ENCODE results near the gene NSMCE1.

Gene NSMCE1

GRCh38 chr16:27243725-27244362 is 24.7 kb downstream of the NSMCE1 start:
- DNase-seq (ENCODE audit: low read depth) = no peak

- no peak for DNase-seq (ENCODE audit: low read depth)
Observed at GRCh38 chr16:27242868-27243590, 25.5 kb downstream of the NSMCE1 start.

DNA sequence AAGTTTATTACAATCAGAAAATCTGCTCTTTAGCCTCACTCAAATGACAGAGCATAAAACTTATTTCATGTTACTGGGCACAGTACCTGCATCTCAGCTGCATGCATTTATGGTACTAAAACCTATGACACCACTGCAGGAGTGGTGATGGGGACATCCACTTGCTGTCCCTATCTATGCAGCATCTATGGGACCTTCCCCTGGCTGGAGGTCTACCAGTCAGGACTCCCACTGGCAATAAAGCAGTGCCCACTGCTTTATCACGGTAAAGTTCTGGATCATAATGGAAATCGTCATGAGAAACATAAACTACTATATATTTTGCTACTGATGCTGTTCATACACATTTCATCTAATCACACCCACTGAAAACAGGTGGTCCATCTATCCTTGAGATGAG is 26.2 kb downstream of the NSMCE1 start:
- DNase-seq (ENCODE audit: low read depth) = no peak

DNA sequence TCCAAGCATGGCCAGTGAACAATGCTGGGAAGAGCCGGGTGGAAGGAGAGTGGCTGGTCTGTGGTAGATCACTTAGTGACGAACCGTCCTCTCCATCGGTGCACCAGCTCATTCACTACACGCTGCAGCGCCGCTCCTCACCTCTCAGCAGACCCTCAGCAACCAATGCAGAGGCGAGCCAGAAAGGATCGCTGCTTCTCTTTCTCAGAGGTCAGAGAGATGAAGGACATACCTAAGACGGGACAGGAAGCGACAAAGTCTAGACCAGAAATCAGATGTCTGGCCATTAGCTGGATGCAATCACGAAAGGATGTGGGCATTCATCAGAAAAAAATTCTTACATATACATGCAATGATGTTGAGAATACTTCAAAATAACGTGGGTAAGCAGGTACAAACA is 26.9 kb downstream of the NSMCE1 start:
- DNase-seq (ENCODE audit: low read depth) = no peak

GRCh38 chr16:27240948-27241531 is 27.5 kb downstream of the NSMCE1 start:
- DNase-seq (ENCODE audit: low read depth) = no peak

DNA sequence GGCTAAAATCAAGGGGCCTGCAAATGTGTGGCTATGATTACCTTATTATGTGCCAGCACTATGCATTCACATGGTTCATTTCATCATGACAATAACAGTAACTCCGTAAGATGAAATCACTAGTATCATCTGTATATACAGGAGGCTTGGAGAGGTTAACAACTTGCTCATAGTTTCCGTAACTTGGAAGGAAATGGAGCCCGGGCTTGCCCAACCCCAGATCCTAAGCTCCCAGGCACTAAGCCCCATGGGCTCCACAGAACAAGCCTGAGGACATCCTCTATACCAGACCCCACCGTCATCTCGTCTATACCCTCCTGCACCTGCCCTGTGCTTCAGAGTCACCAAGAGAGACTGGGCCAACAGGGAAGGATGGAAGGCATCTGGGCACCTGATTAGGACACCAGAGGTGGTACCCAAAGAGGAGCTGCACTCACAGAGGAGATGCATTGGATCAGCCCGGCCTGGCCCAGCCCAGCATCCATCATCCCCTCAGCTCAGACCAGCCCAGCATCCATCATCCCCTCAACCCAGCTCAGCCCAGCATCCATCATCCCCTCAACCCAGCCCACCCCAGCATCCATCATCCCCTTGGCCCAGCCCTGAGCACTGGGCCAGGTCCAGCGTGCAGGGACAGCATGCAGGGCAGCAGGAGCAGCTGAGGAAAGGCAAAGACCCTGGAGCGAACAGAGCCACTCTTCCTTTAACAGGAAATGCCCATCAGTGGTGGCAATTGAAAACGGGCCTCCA is 28.5 kb downstream of the NSMCE1 start:
- no peak for DNase-seq (ENCODE audit: low read depth)

GRCh38 chr16:27239026-27239425 is 29.5 kb downstream of the NSMCE1 start:
- no peak for DNase-seq (ENCODE audit: low read depth)

GRCh38 chr16:27238591-27238990 is 30.0 kb downstream of the NSMCE1 start:
- no peak for DNase-seq (ENCODE audit: low read depth)

- peak; percentile 30 for DNase-seq (ENCODE audit: low read depth)
Observed at GRCh38 chr16:27238016-27238587, 30.5 kb downstream of the NSMCE1 start.

DNA sequence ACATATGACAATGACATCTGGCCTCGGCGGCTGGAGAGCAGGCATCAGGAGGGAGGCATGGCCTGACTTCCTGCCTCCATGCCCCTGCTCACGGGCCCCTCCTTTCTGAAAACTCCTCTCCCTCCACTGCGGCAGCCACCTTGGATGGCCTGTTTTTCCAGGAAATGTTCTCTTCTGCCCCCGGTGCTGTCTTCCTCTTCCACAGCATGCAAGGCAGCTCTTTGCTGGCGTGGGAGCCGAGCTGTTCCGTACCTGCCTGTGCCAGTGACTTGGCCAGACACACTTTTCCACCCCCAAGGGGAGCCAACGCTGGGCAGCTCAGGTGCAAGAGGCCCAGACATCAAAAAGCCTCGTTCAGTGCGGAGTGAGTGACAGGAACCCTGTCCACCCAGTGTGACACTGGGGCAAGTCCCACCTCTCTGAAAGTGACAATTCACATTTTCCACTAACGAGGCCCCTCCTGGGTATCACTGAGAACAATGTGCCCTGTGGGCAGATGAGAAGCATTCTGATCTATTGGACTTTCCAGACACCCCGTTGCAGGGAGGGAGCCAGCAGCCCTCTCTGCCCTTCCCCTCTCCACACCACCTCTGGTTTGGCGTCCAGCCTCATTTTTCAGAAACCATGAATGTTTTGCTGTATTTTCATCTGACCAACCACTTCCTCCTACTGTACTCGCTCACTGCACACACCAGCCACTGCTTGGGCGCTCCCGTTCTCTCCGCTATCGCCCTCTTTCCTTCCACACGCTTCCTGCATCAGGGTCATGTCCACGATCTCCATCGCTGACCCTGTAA is 31.2 kb downstream of the NSMCE1 start:
- DNase-seq (ENCODE audit: low read depth) = peak; percentile 72

- no peak for DNase-seq (ENCODE audit: low read depth)
Observed at GRCh38 chr16:27236635-27237218, 31.8 kb downstream of the NSMCE1 start.

GRCh38 chr16:27235938-27236245 is 32.7 kb downstream of the NSMCE1 start:
- DNase-seq (ENCODE audit: low read depth) = no peak

- peak; percentile 75 for DNase-seq (ENCODE audit: low read depth)
Observed at GRCh38 chr16:27235055-27235937, 33.3 kb downstream of the NSMCE1 start.

- DNase-seq (ENCODE audit: low read depth) = no peak
Observed at GRCh38 chr16:27234603-27235002, 34.0 kb downstream of the NSMCE1 start.

GRCh38 chr16:27234171-27234570 is 34.4 kb downstream of the NSMCE1 start:
- DNase-seq (ENCODE audit: low read depth) = no peak

- DNase-seq (ENCODE audit: low read depth) = no peak
Observed at GRCh38 chr16:27233731-27234130, 34.8 kb downstream of the NSMCE1 start.

DNA sequence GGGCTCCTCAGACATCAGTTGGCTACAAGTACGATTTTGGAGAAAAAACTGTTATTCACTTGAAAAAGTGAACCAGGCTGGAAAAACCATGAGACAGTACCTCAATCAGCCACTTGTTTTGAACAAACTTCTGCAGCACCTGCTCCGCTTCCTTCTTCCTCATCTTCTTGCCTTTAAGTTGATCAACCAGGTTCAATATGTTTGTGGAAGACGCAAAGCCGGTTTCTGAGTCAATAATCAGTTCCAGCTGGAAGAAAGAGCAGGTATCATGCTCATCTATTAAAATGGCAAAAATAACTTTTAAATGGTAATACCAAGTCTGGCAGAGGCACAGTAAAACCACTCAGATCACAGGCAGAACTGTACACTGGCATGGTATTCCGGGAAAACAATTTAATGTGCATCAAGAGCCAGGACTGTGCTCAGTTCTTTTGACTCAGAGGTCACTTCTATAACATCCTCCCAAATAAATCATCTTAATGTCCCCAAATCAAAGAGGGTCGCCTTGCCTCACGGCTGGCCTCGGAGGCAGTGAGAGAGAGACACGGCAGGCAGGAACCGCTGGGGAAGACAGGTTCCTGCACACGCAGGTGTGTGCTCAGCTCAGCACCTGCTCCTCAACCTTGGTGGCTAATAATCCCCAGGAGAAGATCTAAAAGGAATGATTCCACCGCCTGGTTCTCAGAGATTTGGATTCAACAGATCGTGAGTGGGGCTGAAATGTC is 35.5 kb downstream of the NSMCE1 start:
- no peak for DNase-seq (ENCODE audit: low read depth)

GRCh38 chr16:27232061-27232900 is 36.3 kb downstream of the NSMCE1 start:
- DNase-seq (ENCODE audit: low read depth) = no peak

- DNase-seq (ENCODE audit: low read depth) = no peak
Observed at GRCh38 chr16:27231692-27232060, 36.9 kb downstream of the NSMCE1 start.

All from activated gamma-delta T cell treated with anti-CD3 and anti-CD28 coated beads, Interleukin-2, amount 50 U/mL, for 16 hours (primary cell).